UCSD-AML1 (cell line): Measurements from ENCODE around the gene BCO2.

Experiments
- DNase-seq: peaks from one replicate; lab custom pipeline; 2025; ENCODE audit not compliant: unreplicated experiment; lab: John Stamatoyannopoulos, UW

BCO2 gene

GRCh38 chr11:112247201-112247600 is 71.9 kb downstream of the BCO2 start:
- no peak for DNase-seq

DNA sequence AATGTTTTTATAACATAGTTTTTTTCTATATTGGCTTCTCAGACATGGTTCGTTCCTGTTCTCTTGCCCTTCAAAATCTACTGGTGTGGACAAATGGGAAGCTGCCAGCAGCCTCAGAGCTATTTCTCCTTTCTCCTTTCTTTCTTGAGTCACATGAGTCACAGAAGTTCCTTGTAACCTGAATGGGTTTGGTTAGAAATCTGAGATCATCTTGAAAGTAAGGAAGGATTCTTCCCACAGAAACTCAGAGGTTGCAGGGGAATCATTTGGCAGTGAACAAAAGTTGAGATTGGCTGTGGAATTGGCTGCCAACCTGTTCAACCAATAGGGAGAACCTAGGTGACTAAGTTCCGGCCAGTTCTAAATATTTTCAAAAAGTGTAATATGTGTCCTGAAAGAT is 72.9 kb downstream of the BCO2 start:
- DNase-seq, result no peak

DNA sequence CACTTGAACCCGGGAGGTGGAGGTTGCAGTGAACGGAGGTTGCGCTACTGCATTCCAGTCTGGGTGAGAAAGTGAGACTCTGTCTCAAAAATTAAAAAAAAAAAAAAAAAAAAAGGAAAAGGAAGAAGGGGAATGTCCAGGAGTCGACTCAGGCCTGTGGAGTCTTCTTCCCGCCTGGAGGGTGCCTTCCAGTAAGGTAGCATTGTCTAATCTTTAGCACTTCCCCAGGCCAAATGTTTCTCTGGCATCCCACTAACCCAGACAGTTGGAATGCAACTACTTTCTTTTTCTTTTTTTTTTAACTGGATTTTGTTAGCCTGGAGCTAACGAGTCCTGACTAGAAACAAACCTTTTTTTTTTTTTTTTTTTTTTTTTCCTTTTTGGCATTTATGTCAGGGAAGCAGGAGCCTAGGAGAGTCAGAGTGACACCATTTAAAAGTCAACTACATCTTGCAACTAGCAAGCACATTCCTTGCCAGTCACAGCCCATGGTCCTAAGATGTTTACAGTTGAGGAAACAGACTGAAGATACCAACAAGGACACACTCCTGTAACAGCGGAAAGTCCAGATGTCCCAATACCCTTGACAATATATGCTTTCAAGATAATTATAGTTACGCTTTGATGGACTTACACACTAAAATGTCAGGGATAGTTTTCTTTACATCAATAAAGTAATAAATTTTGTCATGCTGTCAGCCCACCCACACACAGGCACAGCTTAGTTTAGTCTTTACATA is 74.7 kb downstream of the BCO2 start:
- DNase-seq, result no peak

DNA sequence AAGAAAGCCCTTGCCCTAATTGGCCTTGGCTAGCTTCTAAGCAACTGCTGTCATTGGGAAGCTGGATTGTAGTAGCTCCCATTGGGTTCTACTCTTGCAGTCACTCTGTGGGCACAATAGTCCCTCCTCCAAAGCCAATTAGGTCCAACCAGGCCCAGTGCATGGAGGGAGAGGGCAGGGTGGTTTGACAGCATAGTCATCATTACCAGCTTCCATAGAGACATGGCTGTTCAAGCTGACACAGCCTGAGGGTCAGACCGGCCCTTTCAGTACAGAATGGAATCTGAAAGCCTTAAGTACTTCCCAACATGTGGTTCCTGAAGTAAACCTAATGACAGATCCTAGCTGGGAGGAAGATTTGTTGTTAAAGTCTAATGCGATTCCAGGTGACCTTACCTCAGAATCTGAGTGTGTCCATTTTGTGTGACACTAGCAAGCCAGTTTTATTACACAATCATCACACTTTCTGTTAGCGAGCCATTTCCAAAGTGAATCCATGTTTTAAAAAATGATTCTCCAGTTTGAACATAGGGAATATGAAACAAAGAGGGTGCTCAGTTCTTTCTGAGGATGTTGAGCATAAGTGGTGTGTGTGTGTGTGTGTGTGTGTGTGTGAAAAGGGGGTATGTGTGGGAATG is 78.4 kb downstream of the BCO2 start:
- DNase-seq, result no peak

GRCh38 chr11:112255067-112255720 is 79.9 kb downstream of the BCO2 start:
- DNase-seq, result peak; percentile 33

GRCh38 chr11:112260490-112260889 is 85.2 kb downstream of the BCO2 start, which contains the start of gene PLET1:
TSS of gene PLET1 (minus strand) at chr11:112260860. CDS start at chr11:112260589, 271 bp downstream.
- DNase-seq, result no peak

GRCh38 chr11:112265659-112266409 is 90.5 kb downstream of the BCO2 start:
- DNase-seq, result no peak

- DNase-seq, result no peak
Observed at GRCh38 chr11:112266410-112266778, 91.1 kb downstream of the BCO2 start.

DNA sequence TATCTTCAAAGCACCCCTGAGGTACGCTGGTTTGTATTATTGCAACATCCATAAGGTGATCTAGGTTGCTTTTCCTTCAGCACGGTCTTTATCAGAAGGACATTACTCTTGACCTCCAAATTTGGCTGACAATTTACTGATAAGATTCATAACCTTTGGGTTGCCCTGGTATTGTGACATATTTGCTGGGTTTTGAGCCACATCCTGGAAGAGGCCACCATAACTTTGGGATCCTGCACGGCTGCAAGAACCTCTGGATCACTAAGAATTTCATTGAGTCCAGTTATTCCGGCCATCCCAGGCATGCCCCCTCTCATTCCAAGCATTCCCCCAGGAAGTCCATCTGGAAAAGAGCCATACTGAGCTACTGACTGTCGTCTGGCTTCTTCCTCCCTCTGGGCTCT is 91.9 kb downstream of the BCO2 start:
- DNase-seq, result no peak

DNA sequence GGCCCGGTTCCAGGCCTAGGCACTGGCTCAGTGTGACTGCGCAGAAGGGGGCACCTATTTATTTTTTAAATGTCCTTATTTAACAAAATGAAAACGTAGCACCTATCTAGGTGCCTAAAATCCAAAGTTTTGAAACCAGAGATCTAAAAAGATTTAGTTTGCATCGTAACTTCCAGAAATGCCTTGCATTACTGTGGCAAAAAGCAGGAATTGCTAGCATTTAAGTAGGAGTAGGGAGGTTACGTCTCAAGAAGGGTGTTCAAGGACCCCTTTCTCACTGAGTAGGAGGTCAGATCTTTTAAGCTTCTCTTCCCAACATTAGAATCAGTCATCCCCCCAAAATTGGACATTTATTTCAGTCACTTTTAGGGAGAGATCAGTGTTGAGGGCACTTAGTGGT is 93.1 kb downstream of the BCO2 start:
- DNase-seq, result no peak
